NT2/D1 (cell line): ENCODE data around the gene RHEX.

ENCODE experiments used
- DNase-seq: peaks from one replicate; pipeline ENCODE4 v3.0.0-alpha.2; 2011; ENCODE audit warnings: low read depth, low spot score
- H3K27me3 ChIP-seq: 2 replicates; pipeline ENCODE4 v1.6.0; 2011; ENCODE audit warnings: mild to moderate bottlenecking; ENCODE audit not compliant: insufficient read length, insufficient read depth
- H3K36me3 ChIP-seq: 2 replicates; pipeline ENCODE4 v1.6.1; 2011; ENCODE audit warnings: mild to moderate bottlenecking, low read length, mixed read lengths; ENCODE audit not compliant: insufficient read depth, insufficient read length
- H3K4me1 ChIP-seq: 2 replicates; pipeline ENCODE4 v1.5.1; 2011; ENCODE audit not compliant: insufficient read depth, insufficient read length
- H3K4me3 ChIP-seq: 2 replicates; pipeline ENCODE4 v1.5.1; 2011; ENCODE audit warnings: low read depth; ENCODE audit not compliant: insufficient read length
- H3K9ac ChIP-seq: 2 replicates; pipeline ENCODE4 v1.6.0; 2011; ENCODE audit warnings: low read depth; ENCODE audit not compliant: insufficient read length
- H3K9me3 ChIP-seq: 2 replicates; pipeline ENCODE4 v1.5.1; 2011; ENCODE audit warnings: mild to moderate bottlenecking, low read length; ENCODE audit not compliant: insufficient read depth
- SUZ12 ChIP-seq: IDR thresholded peaks from 2 replicates; pipeline ENCODE4 v1.6.1; 2011; ENCODE audit not compliant: insufficient read length, insufficient read depth; ENCODE audit errors: extremely low read depth
- YY1 ChIP-seq: IDR thresholded peaks from 2 replicates; pipeline ENCODE4 v1.6.1; 2011; ENCODE audit not compliant: insufficient read length, insufficient read depth
- ZNF274 ChIP-seq: IDR thresholded peaks from 2 replicates; pipeline ENCODE4 v1.6.1; 2011; ENCODE audit warnings: mild to moderate bottlenecking, low read depth, low read length

RHEX gene

GRCh38 chr1:206011057-206011456, 41.9 kb upstream of the RHEX start:
- Histone ChIP-seq H3K27me3 (no peaks in the 10 kb centered on the region), H3K9ac (no peak overlapping the region), H3K4me3 (no peak overlapping the region), H3K4me1 (no peaks in the 10 kb centered on the region), H3K36me3 (no peaks in the 10 kb centered on the region), H3K9me3 (no peaks in the 10 kb centered on the region)
- TF ChIP-seq SUZ12 (no peak), YY1 (no peak), ZNF274 (no peak)
- no peak for DNase-seq

GRCh38 chr1:206012086-206012859, 40.7 kb upstream of the RHEX start:
- Histone ChIP-seq H3K4me3 (no peak overlapping the region), H3K9ac (no peak overlapping the region)
- no peak for DNase-seq

GRCh38 chr1:206013026-206013795, 39.8 kb upstream of the RHEX start:
- no peaks in the 10 kb centered on the region for H3K4me1 ChIP-seq

More at GRCh38 chr1:206012086-206012859, 40.7 kb upstream of the RHEX start:
- Histone ChIP-seq H3K4me1 (no peaks in the 10 kb centered on the region), H3K27me3 (no peaks in the 10 kb centered on the region), H3K36me3 (no peaks in the 10 kb centered on the region), H3K9me3 (no peaks in the 10 kb centered on the region)
- no peak for TF ChIP-seq ZNF274
- TF ChIP-seq YY1, result no peak
- no peak for TF ChIP-seq SUZ12

GRCh38 chr1:206014601-206015000, 38.4 kb upstream of the RHEX start:
- TF ChIP-seq YY1, result no peak
- TF ChIP-seq ZNF274, result no peak
- no peak for TF ChIP-seq SUZ12
- DNase-seq, result no peak
- H3K4me3 ChIP-seq, result no peak overlapping the region
- no peaks in the 10 kb centered on the region for H3K27me3 ChIP-seq
- no peak overlapping the region for H3K9ac ChIP-seq
- no peaks in the 10 kb centered on the region for H3K36me3 ChIP-seq
- no peaks in the 10 kb centered on the region for H3K4me1 ChIP-seq
- H3K9me3 ChIP-seq, result no peaks in the 10 kb centered on the region

More at GRCh38 chr1:206013026-206013795, 39.8 kb upstream of the RHEX start:
- H3K27me3 ChIP-seq, result no peaks in the 10 kb centered on the region
- no peak overlapping the region for H3K9ac ChIP-seq
- no peaks in the 10 kb centered on the region for H3K36me3 ChIP-seq
- TF ChIP-seq YY1 (no peak), ZNF274 (no peak), SUZ12 (no peak)
- H3K9me3 ChIP-seq, result no peaks in the 10 kb centered on the region
- H3K4me3 ChIP-seq, result no peak overlapping the region
- no peak for DNase-seq

- H3K4me1 ChIP-seq, result no peaks in the 10 kb centered on the region
- H3K9me3 ChIP-seq, result no peaks in the 10 kb centered on the region
- no peak for DNase-seq
- TF ChIP-seq ZNF274 (no peak), YY1 (no peak), SUZ12 (no peak)
- no peak overlapping the region for H3K9ac ChIP-seq
- H3K27me3 ChIP-seq, result no peaks in the 10 kb centered on the region
- H3K4me3 ChIP-seq, result no peak overlapping the region
- no peaks in the 10 kb centered on the region for H3K36me3 ChIP-seq
Measured at GRCh38 chr1:206015071-206015470, 37.9 kb upstream of the RHEX start.

- no peaks in the 10 kb centered on the region for H3K27me3 ChIP-seq
- no peak for TF ChIP-seq SUZ12
- TF ChIP-seq ZNF274, result no peak
- TF ChIP-seq YY1, result no peak
- H3K9me3 ChIP-seq, result no peaks in the 10 kb centered on the region
- no peak overlapping the region for H3K4me3 ChIP-seq
- H3K4me1 ChIP-seq, result peaks cover 2% of the 10 kb centered on the region
- no peak overlapping the region for H3K9ac ChIP-seq
- no peaks in the 10 kb centered on the region for H3K36me3 ChIP-seq
- DNase-seq, result no peak
Measured at GRCh38 chr1:206020393-206021007, 32.5 kb upstream of the RHEX start.

GRCh38 chr1:206021008-206021625, 31.9 kb upstream of the RHEX start:
- Histone ChIP-seq H3K4me3 (no peak overlapping the region), H3K9ac (no peak overlapping the region), H3K27me3 (no peaks in the 10 kb centered on the region), H3K4me1 (peaks cover 2% of the 10 kb centered on the region), H3K9me3 (no peaks in the 10 kb centered on the region), H3K36me3 (no peaks in the 10 kb centered on the region)
- TF ChIP-seq SUZ12 (no peak), ZNF274 (no peak), YY1 (no peak)
- DNase-seq, result no peak
